ENCODE measurements around the gene ARID4B. TPM values are rescaled to one million over a fixed set of nuclear protein-coding genes. Genes with fewer than 3 reads are reported as not detected.

ARID4B gene
- total and polyA plus RNA-seq, 2 donors (not counting 1 experiment from before 2014, with no cell fraction given) = 15.3 to 42.4 TPM

- Histone ChIP-seq H3K27me3 (ENCODE audit: control insufficient read depth, insufficient read depth, low read length) (no peaks in the 10 kb centered on the region), H3K4me2 (ENCODE audit: extremely low read depth, insufficient read depth, low read length) (no peak overlapping the region), H3K27ac (ENCODE audit: insufficient read depth, low read length) (no peak overlapping the region), H4K20me1 (ENCODE audit: control insufficient read depth, extremely low read depth, insufficient read depth, low read length) (no peaks in the 10 kb centered on the region), H3K4me1 (ENCODE audit: control insufficient read depth, extremely low read depth, insufficient read depth, low read length) (no peaks in the 10 kb centered on the region), H2AFZ (ENCODE audit: low read length) (no peak overlapping the region), H3K4me3 (replicated peaks in 1 of 4; ENCODE audit: control extremely low read depth in 1 of 4, insufficient read depth in 1 of 4, low read depth in 3 of 4, low read length in 4 of 4) (no peak overlapping the region), H3K9ac (ENCODE audit: insufficient read depth, low read length) (no peak overlapping the region), H3K36me3 (ENCODE audit: control insufficient read depth, insufficient read depth, low read length) (peaks cover 2% of the 10 kb centered on the region), H3K79me2 (ENCODE audit: control insufficient read depth, insufficient read depth, low read length) (no peaks in the 10 kb centered on the region), H3K9me3 (ENCODE audit: control insufficient read depth, insufficient read depth, low read depth, low read length) (no peaks in the 10 kb centered on the region)
- DNase-seq (ENCODE audit: low read depth in 2 of 2) = no peak
- no peak for TF ChIP-seq CTCF (conservative IDR thresholded peaks at IDR 0.05 in 1 of 2, IDR thresholded peaks at IDR 0.05 in 1 of 2; ENCODE audit: low read depth in 1 of 2, low read length in 2 of 2)
- no peak for TF ChIP-seq EZH2 (IDR thresholded peaks at IDR 0.05; ENCODE audit: low read length, missing control alignments)
Measured at GRCh38 chr1:235229868-235230267, 98.1 kb downstream of the ARID4B start.

GRCh38 chr1:235227414-235227813 is 100.6 kb downstream of the ARID4B start:
- no peak overlapping the region for H3K4me3 ChIP-seq (replicated peaks in 1 of 4; ENCODE audit: control extremely low read depth in 1 of 4, insufficient read depth in 1 of 4, low read depth in 3 of 4, low read length in 4 of 4)
- H3K4me2 ChIP-seq (ENCODE audit: extremely low read depth, insufficient read depth, low read length) = no peak overlapping the region
- no peak overlapping the region for H3K9ac ChIP-seq (ENCODE audit: insufficient read depth, low read length)
- H3K4me1 ChIP-seq (ENCODE audit: control insufficient read depth, extremely low read depth, insufficient read depth, low read length) = no peaks in the 10 kb centered on the region
- no peaks in the 10 kb centered on the region for H4K20me1 ChIP-seq (ENCODE audit: control insufficient read depth, extremely low read depth, insufficient read depth, low read length)
- DNase-seq (ENCODE audit: low read depth in 2 of 2) = no peak
- H2AFZ ChIP-seq (ENCODE audit: low read length) = no peak overlapping the region
- H3K27ac ChIP-seq (ENCODE audit: insufficient read depth, low read length) = no peak overlapping the region
- H3K79me2 ChIP-seq (ENCODE audit: control insufficient read depth, insufficient read depth, low read length) = no peaks in the 10 kb centered on the region
- H3K27me3 ChIP-seq (ENCODE audit: control insufficient read depth, insufficient read depth, low read length) = no peaks in the 10 kb centered on the region
- peaks cover 6% of the 10 kb centered on the region for H3K36me3 ChIP-seq (ENCODE audit: control insufficient read depth, insufficient read depth, low read length)
- TF ChIP-seq EZH2 (IDR thresholded peaks at IDR 0.05; ENCODE audit: low read length, missing control alignments) = no peak
- no peak for TF ChIP-seq CTCF (conservative IDR thresholded peaks at IDR 0.05 in 1 of 2, IDR thresholded peaks at IDR 0.05 in 1 of 2; ENCODE audit: low read depth in 1 of 2, low read length in 2 of 2)
- no peaks in the 10 kb centered on the region for H3K9me3 ChIP-seq (ENCODE audit: control insufficient read depth, insufficient read depth, low read depth, low read length)

GRCh38 chr1:235226933-235227332 is 101.0 kb downstream of the ARID4B start:
- no peak for DNase-seq (ENCODE audit: low read depth in 2 of 2)
- H2AFZ ChIP-seq (ENCODE audit: low read length) = no peak overlapping the region
- no peak overlapping the region for H3K9ac ChIP-seq (ENCODE audit: insufficient read depth, low read length)
- H3K27me3 ChIP-seq (ENCODE audit: control insufficient read depth, insufficient read depth, low read length) = no peaks in the 10 kb centered on the region
- no peaks in the 10 kb centered on the region for H3K79me2 ChIP-seq (ENCODE audit: control insufficient read depth, insufficient read depth, low read length)
- no peaks in the 10 kb centered on the region for H4K20me1 ChIP-seq (ENCODE audit: control insufficient read depth, extremely low read depth, insufficient read depth, low read length)
- no peaks in the 10 kb centered on the region for H3K9me3 ChIP-seq (ENCODE audit: control insufficient read depth, insufficient read depth, low read depth, low read length)
- peaks cover 6% of the 10 kb centered on the region for H3K36me3 ChIP-seq (ENCODE audit: control insufficient read depth, insufficient read depth, low read length)
- no peak overlapping the region for H3K4me2 ChIP-seq (ENCODE audit: extremely low read depth, insufficient read depth, low read length)
- no peak overlapping the region for H3K4me3 ChIP-seq (replicated peaks in 1 of 4; ENCODE audit: control extremely low read depth in 1 of 4, insufficient read depth in 1 of 4, low read depth in 3 of 4, low read length in 4 of 4)
- no peaks in the 10 kb centered on the region for H3K4me1 ChIP-seq (ENCODE audit: control insufficient read depth, extremely low read depth, insufficient read depth, low read length)
- TF ChIP-seq CTCF (conservative IDR thresholded peaks at IDR 0.05 in 1 of 2, IDR thresholded peaks at IDR 0.05 in 1 of 2; ENCODE audit: low read depth in 1 of 2, low read length in 2 of 2) (no peak), EZH2 (IDR thresholded peaks at IDR 0.05; ENCODE audit: low read length, missing control alignments) (no peak)
- no peak overlapping the region for H3K27ac ChIP-seq (ENCODE audit: insufficient read depth, low read length)
